BE2C (cell line): Measurements from ENCODE around the gene HOXC11.

Experiments used
- DNase-seq: peaks from one replicate; pipeline ENCODE4 v3.0.0-alpha.2; 2020
- H3K27me3 ChIP-seq: fragments of 250-450 bp; sonication (Bioruptor Pico); 2 replicates; pipeline ENCODE4 v1.5.1; 2020; ENCODE audit warnings: mild to moderate bottlenecking
- H3K36me3 ChIP-seq: fragments of 250-450 bp; sonication (Bioruptor Pico); 2 replicates; pipeline ENCODE4 v1.5.1; 2020; ENCODE audit warnings: mild to moderate bottlenecking
- H3K4me1 ChIP-seq: fragments of 250-450 bp; sonication (Bioruptor Pico); 2 replicates; pipeline ENCODE4 v1.5.1; 2020
- H3K4me3 ChIP-seq: 2 replicates; pipeline ENCODE4 v1.5.1; 2011; ENCODE audit warnings: low read depth, low read length
- H3K9me3 ChIP-seq: fragments of 250-450 bp; sonication (Bioruptor Pico); 2 replicates; pipeline ENCODE4 v1.5.1; 2020
- CTCF ChIP-seq: IDR thresholded peaks from 2 replicates; pipeline ENCODE4 v1.5.1; 2012; ENCODE audit warnings: mild to moderate bottlenecking, low read depth, low read length

The HOXC11 gene

DNA sequence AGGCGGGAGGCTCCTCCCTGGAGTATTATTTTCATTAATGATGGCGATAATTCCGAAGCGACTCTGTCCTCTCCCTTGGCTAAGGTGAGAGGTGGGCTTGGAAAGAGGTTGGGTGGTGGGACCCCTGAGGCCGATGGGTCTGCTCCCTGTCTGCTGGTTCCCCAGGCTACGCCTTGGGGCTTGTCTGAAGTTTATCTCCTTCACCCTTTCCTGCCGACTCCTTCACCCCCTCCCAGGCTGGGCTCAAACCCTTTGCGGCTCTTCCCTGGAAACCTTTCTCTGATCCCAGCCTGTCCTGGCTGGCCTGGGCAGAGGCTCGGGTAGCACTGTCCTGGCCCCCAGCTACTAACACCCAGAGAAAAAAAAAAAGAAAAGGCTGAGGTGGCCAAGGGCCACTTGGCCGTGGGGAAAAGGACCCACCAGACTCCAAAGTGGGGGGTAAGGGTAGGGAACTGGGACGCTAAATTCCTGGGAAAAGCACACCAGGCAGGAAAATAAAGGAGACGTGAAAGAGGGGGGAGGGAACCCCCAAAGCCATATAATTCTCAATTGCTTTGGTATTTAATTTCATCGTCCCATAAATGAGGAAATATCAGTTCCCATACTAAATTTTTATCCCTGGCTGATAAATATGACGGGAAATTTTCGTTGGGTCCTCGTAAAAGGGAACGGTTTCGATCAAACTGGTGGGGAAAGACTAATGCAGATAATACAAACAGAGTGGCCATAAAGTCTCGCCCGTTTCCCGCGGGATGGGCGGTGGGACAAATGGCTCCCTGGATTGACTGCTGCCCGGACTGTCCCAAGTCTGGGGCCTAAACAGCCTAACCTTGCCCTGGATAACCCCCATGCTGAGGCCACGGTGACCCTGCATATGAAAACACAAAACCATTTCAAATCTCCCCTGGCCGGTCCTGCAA, 10.0 kb downstream of the HOXC11 start:
- H3K36me3 ChIP-seq, result no peaks in the 10 kb centered on the region
- H3K9me3 ChIP-seq, result no peaks in the 10 kb centered on the region
- peaks cover 21% of the 10 kb centered on the region for H3K27me3 ChIP-seq
- DNase-seq, result no peak
- no peak overlapping the region for H3K4me3 ChIP-seq
- TF ChIP-seq CTCF, result no peak
- H3K4me1 ChIP-seq, result no peaks in the 10 kb centered on the region

DNA sequence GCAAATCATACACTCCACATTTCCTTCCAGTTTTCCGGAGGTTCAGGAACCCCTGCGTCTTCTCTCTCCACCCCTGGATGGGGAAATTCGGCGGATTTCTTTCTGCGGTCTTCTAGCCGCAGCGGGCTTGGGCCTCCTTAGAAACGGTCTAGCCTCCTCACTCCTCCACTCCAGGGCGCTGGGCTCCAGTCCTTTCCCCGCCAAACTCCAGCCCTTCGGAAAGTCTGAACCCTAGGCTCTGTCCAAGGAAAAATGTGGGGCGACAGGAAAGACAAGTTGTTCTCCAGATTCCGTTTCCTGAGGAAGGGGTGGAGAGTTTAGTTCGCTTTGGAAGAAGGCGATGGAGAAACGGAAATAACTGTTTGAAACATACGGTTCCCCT, 10.6 kb downstream of the HOXC11 start:
- DNase-seq, result no peak

GRCh38 chr12:53983950-53984572, 11.1 kb downstream of the HOXC11 start:
- Histone ChIP-seq H3K27me3 (peaks cover 21% of the 10 kb centered on the region), H3K9me3 (no peaks in the 10 kb centered on the region), H3K36me3 (no peaks in the 10 kb centered on the region), H3K4me1 (peaks cover 7% of the 10 kb centered on the region), H3K4me3 (no peak overlapping the region)
- no peak for TF ChIP-seq CTCF
- no peak for DNase-seq

More for the DNA sequence above, 10.6 kb downstream of the HOXC11 start:
- Histone ChIP-seq H3K4me3 (no peak overlapping the region), H3K4me1 (peaks cover 2% of the 10 kb centered on the region), H3K27me3 (peaks cover 21% of the 10 kb centered on the region), H3K36me3 (no peaks in the 10 kb centered on the region), H3K9me3 (no peaks in the 10 kb centered on the region)
- TF ChIP-seq CTCF, result no peak

DNA sequence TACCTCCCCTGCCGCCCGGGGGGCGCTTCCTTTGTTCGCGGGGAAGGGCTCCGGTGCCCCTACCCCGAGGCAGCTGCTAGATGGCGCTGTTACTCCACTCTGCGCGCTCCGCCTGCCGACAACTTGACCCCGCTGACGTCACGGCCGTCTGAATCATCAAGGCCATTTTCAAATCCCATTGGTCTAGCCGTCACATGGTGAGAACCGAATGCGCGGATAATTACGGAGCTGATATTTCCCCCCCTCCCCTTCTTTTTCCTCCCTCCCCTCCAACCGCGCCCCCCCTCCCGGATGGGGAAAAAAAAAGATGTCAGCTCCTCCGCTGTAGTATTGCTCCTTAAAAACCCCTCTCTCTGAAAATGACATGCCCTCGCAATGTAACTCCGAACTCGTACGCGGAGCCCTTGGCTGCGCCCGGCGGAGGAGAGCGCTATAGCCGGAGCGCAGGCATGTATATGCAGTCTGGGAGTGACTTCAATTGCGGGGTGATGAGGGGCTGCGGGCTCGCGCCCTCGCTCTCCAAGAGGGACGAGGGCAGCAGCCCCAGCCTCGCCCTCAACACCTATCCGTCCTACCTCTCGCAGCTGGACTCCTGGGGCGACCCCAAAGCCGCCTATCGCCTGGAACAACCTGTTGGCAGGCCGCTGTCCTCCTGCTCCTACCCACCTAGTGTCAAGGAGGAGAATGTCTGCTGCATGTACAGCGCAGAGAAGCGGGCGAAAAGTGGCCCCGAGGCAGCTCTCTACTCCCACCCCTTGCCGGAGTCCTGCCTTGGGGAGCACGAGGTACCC, 12.2 kb downstream of the HOXC11 start, which contains the start of gene HOXC10:
Gene HOXC10, plus strand, starts transcription at position 246 of the 791 bp plus-strand sequence. Its CDS starts 114 bp downstream, at position 360.
- Histone ChIP-seq H3K27me3 (peaks cover 21% of the 10 kb centered on the region), H3K4me3 (peak within 1 kb of the TSS; percentile 75), H3K9me3 (no peaks in the 10 kb centered on the region), H3K36me3 (no peaks in the 10 kb centered on the region), H3K4me1 (peaks cover 8% of the 10 kb centered on the region)
- TF ChIP-seq CTCF, result peak; percentile 81
- DNase-seq, result peak; percentile 96

DNA sequence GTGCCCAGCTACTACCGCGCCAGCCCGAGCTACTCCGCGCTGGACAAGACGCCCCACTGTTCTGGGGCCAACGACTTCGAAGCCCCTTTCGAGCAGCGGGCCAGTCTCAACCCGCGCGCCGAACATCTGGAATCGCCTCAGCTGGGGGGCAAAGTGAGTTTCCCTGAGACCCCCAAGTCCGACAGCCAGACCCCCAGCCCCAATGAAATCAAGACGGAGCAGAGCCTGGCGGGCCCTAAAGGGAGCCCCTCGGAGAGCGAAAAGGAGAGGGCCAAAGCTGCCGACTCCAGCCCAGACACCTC, 12.7 kb downstream of the HOXC11 start:
- H3K27me3 ChIP-seq, result peaks cover 21% of the 10 kb centered on the region

More for the DNA sequence above, 12.7 kb downstream of the HOXC11 start:
- Histone ChIP-seq H3K4me3 (peak overlapping the region; percentile 75), H3K4me1 (peaks cover 8% of the 10 kb centered on the region), H3K36me3 (no peaks in the 10 kb centered on the region), H3K9me3 (no peaks in the 10 kb centered on the region)
- DNase-seq, result no peak
- no peak for TF ChIP-seq CTCF
